ENCODE data around the gene AGRP. TPM values are rescaled to one million over a fixed set of nuclear protein-coding genes. Genes with fewer than 3 reads are reported as not detected.

Gene AGRP
- total RNA-seq, 4 donors from 2014 or later: not detected

DNA sequence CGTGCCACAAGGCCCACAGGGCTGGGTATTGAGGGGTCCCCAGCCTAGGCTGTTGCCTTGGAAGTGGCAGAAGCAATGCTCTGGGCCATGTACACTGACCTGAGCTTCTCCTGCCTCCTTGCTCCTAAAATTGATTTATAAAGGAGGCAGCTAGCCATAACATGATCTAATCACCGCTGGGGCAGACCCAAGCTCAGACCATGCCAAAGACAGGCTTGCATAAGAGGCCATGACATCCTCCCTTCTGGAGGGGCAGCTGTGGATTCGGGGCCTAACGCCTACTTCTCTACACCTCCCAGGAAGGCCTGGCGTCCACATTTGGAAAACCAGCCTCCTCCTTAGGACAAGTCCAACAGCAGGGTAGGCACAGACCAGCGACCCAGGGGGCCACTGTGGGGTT, 40.1 kb downstream of the AGRP start:
- Histone ChIP-seq H3K4me1 (peaks cover 62 to 76% (median 68%) of the 10 kb centered on the region in 4 donors), H3K36me3 (peaks cover 13 to 81% (median 43%) of the 10 kb centered on the region in 4 donors), H3K9me3 (no peaks in the 10 kb centered on the region), H3K4me3 (no peak overlapping the region), H3K27me3 (no peaks in the 10 kb centered on the region), H3K27ac (replicated peaks in 1 of 4) (peak overlapping the region; percentile 24 to 71 (median 56))
- TF ChIP-seq POLR2AphosphoS5 (IDR thresholded peaks at IDR 0.05) (peak; percentile 30 to 34), POLR2A (IDR thresholded peaks at IDR 0.05; ENCODE audit: low read depth) (no peak), EP300 (IDR thresholded peaks at IDR 0.05) (no peak), CTCF (IDR thresholded peaks at IDR 0.05) (no peak)
- 54% methylated on average over 4 of the region's 6 CpGs for WGBS
- no peak for DNase-seq (ENCODE audit: extremely low spot score)
- intact Hi-C loops (cut with DNase I): no loop called here

- TF ChIP-seq EP300 (IDR thresholded peaks at IDR 0.05) (no peak), POLR2A (IDR thresholded peaks at IDR 0.05; ENCODE audit: low read depth) (no peak), POLR2AphosphoS5 (IDR thresholded peaks at IDR 0.05) (no peak), CTCF (IDR thresholded peaks at IDR 0.05) (no peak)
- no peaks in the 10 kb centered on the region for H3K27me3 ChIP-seq
- no peaks in the 10 kb centered on the region for H3K9me3 ChIP-seq
- H3K4me3 ChIP-seq: no peak overlapping the region
- WGBS: 90% methylated on average over 11 of the region's 13 CpGs
- peaks cover 60 to 71% (median 64%) of the 10 kb centered on the region in 4 donors for H3K4me1 ChIP-seq
- H3K27ac ChIP-seq (replicated peaks in 1 of 4): peak overlapping the region in 3 of 4 donors; percentile 24 to 71 (median 48)
- H3K36me3 ChIP-seq: peaks cover 18 to 84% (median 46%) of the 10 kb centered on the region in 4 donors
- DNase-seq (ENCODE audit: extremely low spot score): no peak
- intact Hi-C loops (cut with DNase I): no loop called here
Measured at GRCh38 chr16:67442581-67443255, 40.6 kb downstream of the AGRP start.

GRCh38 chr16:67441907-67442306, 41.4 kb downstream of the AGRP start:
- intact Hi-C loops (cut with DNase I): no loop called here
- peak overlapping the region in 1 of 4 donors; percentile 34 for H3K27ac ChIP-seq (replicated peaks in 1 of 4)
- no peaks in the 10 kb centered on the region for H3K9me3 ChIP-seq
- no peak for TF ChIP-seq EP300 (IDR thresholded peaks at IDR 0.05)
- no peak for TF ChIP-seq POLR2AphosphoS5 (IDR thresholded peaks at IDR 0.05)
- TF ChIP-seq CTCF (IDR thresholded peaks at IDR 0.05): no peak
- TF ChIP-seq POLR2A (IDR thresholded peaks at IDR 0.05; ENCODE audit: low read depth): no peak
- H3K27me3 ChIP-seq: no peaks in the 10 kb centered on the region
- 79% methylated on average over 5 of the region's 5 CpGs for WGBS
- H3K4me3 ChIP-seq: no peak overlapping the region
- H3K4me1 ChIP-seq: peaks cover 51 to 63% (median 55%) of the 10 kb centered on the region in 4 donors
- H3K36me3 ChIP-seq: peaks cover 18 to 85% (median 53%) of the 10 kb centered on the region in 4 donors
- DNase-seq (ENCODE audit: extremely low spot score): no peak

DNA sequence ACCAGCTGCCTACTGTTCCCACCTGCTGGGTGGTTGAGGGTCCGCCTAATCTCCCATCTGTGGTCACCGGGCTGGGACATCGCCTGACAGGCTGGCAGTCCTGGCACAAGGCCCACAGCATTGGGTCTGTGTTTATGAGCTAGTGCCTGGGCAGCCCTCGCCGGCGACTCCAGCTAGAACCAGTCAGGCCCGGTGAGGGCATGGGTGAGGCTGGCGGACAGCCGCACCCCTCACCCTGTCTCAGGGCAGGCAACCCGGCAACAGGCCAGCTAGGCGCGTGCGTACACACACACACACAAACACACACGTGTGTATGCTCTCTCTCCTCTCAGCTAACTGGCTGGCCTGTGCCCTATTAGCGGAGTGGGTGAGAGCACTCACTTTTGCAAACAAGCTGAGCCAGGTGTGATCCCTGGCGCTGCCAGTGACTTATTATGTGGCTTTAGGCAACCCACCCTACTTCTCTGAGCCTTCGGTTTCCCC, 42.0 kb downstream of the AGRP start:
- DNase-seq (ENCODE audit: extremely low spot score): no peak
- TF ChIP-seq EP300 (IDR thresholded peaks at IDR 0.05): no peak
- TF ChIP-seq CTCF (IDR thresholded peaks at IDR 0.05): no peak
- TF ChIP-seq POLR2AphosphoS5 (IDR thresholded peaks at IDR 0.05): no peak
- no peak for TF ChIP-seq POLR2A (IDR thresholded peaks at IDR 0.05; ENCODE audit: low read depth)
- Histone ChIP-seq H3K9me3 (no peaks in the 10 kb centered on the region), H3K27me3 (no peaks in the 10 kb centered on the region), H3K36me3 (peaks cover 18 to 91% (median 59%) of the 10 kb centered on the region in 4 donors), H3K27ac (replicated peaks in 1 of 4) (no peak overlapping the region), H3K4me3 (no peak overlapping the region), H3K4me1 (peaks cover 45 to 57% (median 49%) of the 10 kb centered on the region in 4 donors)
- 87% methylated on average over 16 of the region's 17 CpGs for WGBS
- intact Hi-C loops (cut with DNase I): no loop called here
